Mesothelial cell of epicardium (in vitro differentiated cells): ENCODE results near the gene LRRC15. TPM values are rescaled to one million over a fixed set of nuclear protein-coding genes. Genes with fewer than 3 reads are reported as not detected.
A peak's percentile ranks its signal among the peaks of the same experiment; 100 is the strongest.

Source experiments
- DNase-seq, 2 experiments: peaks; one replicate each; pipeline ENCODE4 v3.0.0; 2021; ENCODE audit warnings: low spot score in 2 of 2; ENCODE audit not compliant: unreplicated experiment in 2 of 2
- H3K27ac Mint-ChIP-seq: 2 replicates; pipeline ENCODE4 v1.8.0; 2021; ENCODE audit warnings: mixed read lengths
- H3K27me3 Mint-ChIP-seq: 2 replicates; pipeline ENCODE4 v1.8.0; 2021; ENCODE audit warnings: low read depth, mixed read lengths
- H3K36me3 Mint-ChIP-seq: 2 replicates; pipeline ENCODE4 v1.8.0; 2021; ENCODE audit warnings: mixed read lengths
- H3K4me1 Mint-ChIP-seq: 2 replicates; pipeline ENCODE4 v1.8.0; 2021; ENCODE audit warnings: mixed read lengths
- H3K4me3 Mint-ChIP-seq: 2 replicates; pipeline ENCODE4 v1.8.0; 2021; ENCODE audit warnings: mild to moderate bottlenecking, moderate library complexity, mixed read lengths
- H3K9me3 Mint-ChIP-seq: 2 replicates; pipeline ENCODE4 v1.8.0; 2021; ENCODE audit warnings: mixed read lengths
- total RNA-seq: library from RNA; stranded (reverse); gene quantifications from 3 replicates; pipeline ENCODE4 v1.2.1, GENCODE V29; 2021
- TF ChIP-seq, protein P1 (sequence below): fragments of 200-600 bp; sonication (generic); IDR thresholded peaks from one replicate; pipeline ENCODE4 v1.5.0; 2021; ENCODE audit warnings: antibody characterized with exemption; ENCODE audit not compliant: unreplicated experiment

LRRC15 gene
- total RNA-seq, 1 donor from 2014 or later, result not detected

DNA sequence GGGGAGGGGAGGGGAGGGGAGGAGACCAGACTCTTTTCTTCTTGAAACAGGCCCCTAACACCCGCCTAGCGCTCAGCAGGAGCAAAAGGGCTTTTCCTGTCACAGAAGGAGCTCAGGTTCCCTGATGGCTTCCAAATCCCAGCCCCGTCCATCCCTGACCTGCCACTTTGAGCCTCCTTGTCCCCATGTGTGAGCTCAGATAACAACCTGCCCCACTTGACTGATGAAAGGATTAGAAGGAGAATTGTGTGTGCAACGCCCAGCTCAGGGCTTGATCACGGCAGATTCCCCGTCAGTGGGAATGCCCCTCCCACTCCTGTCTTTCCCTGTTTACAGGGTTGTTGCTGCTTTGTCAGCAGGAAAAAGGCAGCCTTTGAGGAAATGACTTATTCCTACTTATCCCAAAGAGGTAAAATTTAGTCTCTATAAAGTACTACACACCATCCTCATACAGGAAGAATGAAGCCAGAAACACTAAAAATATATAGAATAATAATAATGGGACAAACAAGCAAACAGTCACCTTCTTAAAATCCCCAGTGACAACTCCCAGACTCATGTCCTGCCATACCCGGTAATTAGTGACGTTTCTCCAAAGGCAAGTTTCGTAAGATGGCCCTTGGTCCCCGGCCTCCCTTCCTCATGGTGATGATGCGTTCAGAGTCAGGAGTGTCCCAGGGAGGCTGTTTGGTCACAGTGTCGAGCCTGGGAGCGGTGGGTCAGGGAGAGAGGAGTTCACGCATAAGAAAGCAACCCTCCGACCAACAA, 6.1 kb upstream of the LRRC15 start:
- TF ChIP-seq, protein P1, sequence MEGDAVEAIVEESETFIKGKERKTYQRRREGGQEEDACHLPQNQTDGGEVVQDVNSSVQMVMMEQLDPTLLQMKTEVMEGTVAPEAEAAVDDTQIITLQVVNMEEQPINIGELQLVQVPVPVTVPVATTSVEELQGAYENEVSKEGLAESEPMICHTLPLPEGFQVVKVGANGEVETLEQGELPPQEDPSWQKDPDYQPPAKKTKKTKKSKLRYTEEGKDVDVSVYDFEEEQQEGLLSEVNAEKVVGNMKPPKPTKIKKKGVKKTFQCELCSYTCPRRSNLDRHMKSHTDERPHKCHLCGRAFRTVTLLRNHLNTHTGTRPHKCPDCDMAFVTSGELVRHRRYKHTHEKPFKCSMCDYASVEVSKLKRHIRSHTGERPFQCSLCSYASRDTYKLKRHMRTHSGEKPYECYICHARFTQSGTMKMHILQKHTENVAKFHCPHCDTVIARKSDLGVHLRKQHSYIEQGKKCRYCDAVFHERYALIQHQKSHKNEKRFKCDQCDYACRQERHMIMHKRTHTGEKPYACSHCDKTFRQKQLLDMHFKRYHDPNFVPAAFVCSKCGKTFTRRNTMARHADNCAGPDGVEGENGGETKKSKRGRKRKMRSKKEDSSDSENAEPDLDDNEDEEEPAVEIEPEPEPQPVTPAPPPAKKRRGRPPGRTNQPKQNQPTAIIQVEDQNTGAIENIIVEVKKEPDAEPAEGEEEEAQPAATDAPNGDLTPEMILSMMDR, result no peak
- no peak for DNase-seq
- no peaks in the 10 kb centered on the region for H3K9me3 Mint-ChIP-seq
- H3K27ac Mint-ChIP-seq, result no peak overlapping the region
- no peak overlapping the region for H3K4me3 Mint-ChIP-seq
- H3K4me1 Mint-ChIP-seq, result peaks cover 8% of the 10 kb centered on the region
- H3K27me3 Mint-ChIP-seq, result peaks cover 34% of the 10 kb centered on the region
- H3K36me3 Mint-ChIP-seq, result no peaks in the 10 kb centered on the region

DNA sequence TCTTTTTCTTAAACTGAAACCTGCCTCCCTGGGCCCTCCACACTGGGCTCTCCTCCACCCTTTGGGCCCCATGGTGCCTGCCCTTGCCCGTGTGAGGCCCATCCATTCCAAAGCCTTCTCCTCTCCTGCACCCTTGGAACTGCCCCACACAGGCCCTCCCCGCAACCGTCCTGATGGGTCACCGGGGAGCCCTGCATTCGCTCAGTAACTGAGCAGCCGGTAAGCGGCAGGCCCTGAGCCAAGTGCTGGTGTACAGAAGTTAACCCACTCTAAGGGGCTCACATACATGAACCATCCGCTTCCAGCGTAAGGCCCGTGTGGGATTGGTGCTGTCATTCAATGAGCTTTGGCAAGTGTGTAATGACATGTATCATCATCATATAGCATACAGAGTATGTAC, 5.4 kb upstream of the LRRC15 start:
- TF ChIP-seq, protein P1, result no peak
- peak overlapping the region; percentile 44 for H3K27ac Mint-ChIP-seq
- H3K27me3 Mint-ChIP-seq, result peaks cover 36% of the 10 kb centered on the region
- H3K4me1 Mint-ChIP-seq, result peaks cover 8% of the 10 kb centered on the region
- H3K36me3 Mint-ChIP-seq, result no peaks in the 10 kb centered on the region
- DNase-seq, result no peak
- H3K4me3 Mint-ChIP-seq, result no peak overlapping the region
- H3K9me3 Mint-ChIP-seq, result no peaks in the 10 kb centered on the region

DNA sequence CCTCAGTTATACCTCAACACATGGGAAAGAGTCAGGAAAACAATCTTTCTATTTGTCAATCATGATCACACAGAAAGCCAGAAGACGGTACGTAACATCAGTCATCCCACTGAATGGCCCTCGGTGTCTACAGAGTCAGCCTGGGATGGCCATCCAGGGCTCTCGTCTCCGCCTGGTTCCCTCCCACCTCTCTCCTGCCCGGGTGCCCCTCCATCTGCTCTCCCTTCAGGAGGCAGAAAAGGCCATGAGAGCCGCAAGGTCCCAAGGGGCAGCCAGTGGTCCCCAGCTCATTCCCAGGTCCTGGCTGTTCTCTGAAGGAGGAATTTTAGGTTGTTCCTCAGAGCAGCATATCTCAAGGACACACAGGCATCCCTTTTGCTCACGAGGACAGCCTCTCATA, 4.4 kb upstream of the LRRC15 start:
- Mint-ChIP-seq H3K4me3 (no peak overlapping the region), H3K27me3 (peaks cover 45% of the 10 kb centered on the region), H3K4me1 (peaks cover 8% of the 10 kb centered on the region), H3K9me3 (no peaks in the 10 kb centered on the region), H3K36me3 (no peaks in the 10 kb centered on the region), H3K27ac (no peak overlapping the region)
- no peak for DNase-seq
- TF ChIP-seq, protein P1, result no peak

DNA sequence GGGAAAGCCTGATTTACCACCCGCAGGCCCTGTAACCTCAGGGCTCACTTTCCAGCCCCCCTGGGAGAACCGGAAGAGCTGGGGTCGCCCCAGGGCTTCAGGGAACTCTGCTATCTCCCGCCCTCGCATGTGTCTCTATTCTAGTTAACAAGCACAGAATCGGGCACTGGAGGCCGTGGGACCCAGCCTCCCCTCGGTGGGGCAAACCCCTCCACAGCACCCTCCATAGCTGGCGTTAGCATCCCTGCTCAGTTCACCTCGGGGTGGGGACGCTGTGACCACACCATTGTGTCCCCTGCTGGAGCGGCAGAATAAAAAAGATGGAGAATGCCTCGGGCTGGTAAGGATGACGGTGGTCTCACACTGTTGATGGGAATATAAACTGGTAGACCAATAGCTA, 3.5 kb upstream of the LRRC15 start:
- Mint-ChIP-seq H3K27ac (no peak overlapping the region), H3K4me3 (no peak overlapping the region), H3K4me1 (peaks cover 13% of the 10 kb centered on the region), H3K27me3 (peaks cover 53% of the 10 kb centered on the region), H3K9me3 (no peaks in the 10 kb centered on the region), H3K36me3 (no peaks in the 10 kb centered on the region)
- no peak for DNase-seq
- TF ChIP-seq, protein P1, result no peak

DNA sequence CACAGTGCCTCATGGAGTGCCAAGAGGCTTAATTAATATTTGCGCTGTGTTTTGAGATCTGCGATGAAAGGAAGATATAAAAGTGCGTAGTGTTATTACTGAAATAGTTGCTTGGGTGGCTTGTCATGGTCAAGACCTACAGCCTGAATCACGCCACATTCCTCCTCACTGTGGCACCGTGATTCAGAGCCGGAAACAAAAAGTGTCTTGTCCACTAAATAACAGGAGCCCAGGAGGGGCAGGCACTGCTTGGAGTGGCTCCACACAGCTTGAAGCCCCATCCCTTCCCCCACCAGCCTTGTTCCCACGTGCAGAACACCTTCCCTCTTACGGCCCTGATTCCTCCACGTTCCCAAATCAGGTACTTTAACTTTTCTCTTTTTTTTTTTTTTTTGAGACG, 1.2 kb upstream of the LRRC15 start:
- no peaks in the 10 kb centered on the region for H3K36me3 Mint-ChIP-seq
- H3K27me3 Mint-ChIP-seq, result peaks cover 61% of the 10 kb centered on the region
- no peaks in the 10 kb centered on the region for H3K9me3 Mint-ChIP-seq
- peaks cover 15% of the 10 kb centered on the region for H3K4me1 Mint-ChIP-seq
- no peak overlapping the region for H3K27ac Mint-ChIP-seq
- no peak overlapping the region for H3K4me3 Mint-ChIP-seq
- TF ChIP-seq, protein P1, result no peak
- DNase-seq, result no peak

DNA sequence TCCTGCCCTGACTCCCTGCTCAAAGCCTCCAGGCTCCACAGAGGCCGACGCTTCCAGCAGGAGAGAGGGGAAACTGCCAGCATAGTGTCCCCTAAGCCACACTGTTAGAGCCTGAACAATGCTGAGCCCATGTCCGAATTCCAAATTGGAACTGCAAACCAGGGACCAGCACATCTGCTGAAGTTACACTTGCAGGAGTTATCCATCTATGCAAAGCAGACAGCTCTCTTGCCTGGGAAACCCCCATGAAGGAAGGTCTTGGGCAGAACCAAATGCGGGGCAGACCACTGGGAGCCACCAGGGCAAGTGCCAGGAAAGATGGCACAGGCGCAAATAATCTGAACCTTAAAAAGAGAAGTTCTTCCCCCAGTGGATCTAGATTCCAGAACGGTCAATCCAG, 625 bp downstream of the LRRC15 start:
- DNase-seq, result no peak
- peaks cover 55% of the 10 kb centered on the region for H3K27me3 Mint-ChIP-seq
- H3K27ac Mint-ChIP-seq, result no peak overlapping the region
- H3K36me3 Mint-ChIP-seq, result no peaks in the 10 kb centered on the region
- no peaks in the 10 kb centered on the region for H3K9me3 Mint-ChIP-seq
- TF ChIP-seq, protein P1, result no peak
- H3K4me3 Mint-ChIP-seq, result no peak overlapping the region
- peaks cover 23% of the 10 kb centered on the region for H3K4me1 Mint-ChIP-seq
